ENCODE data around the gene SETD5. TPM values are rescaled to one million over a fixed set of nuclear protein-coding genes. Genes with fewer than 3 reads are reported as not detected.
A peak's percentile ranks its signal among the peaks of the same experiment; 100 is the strongest.

SETD5 gene
- total and polyA plus RNA-seq, 2 of the 4 experiments (the other 2 are of a cell fraction): 42.7 to 62.9 TPM

DNA sequence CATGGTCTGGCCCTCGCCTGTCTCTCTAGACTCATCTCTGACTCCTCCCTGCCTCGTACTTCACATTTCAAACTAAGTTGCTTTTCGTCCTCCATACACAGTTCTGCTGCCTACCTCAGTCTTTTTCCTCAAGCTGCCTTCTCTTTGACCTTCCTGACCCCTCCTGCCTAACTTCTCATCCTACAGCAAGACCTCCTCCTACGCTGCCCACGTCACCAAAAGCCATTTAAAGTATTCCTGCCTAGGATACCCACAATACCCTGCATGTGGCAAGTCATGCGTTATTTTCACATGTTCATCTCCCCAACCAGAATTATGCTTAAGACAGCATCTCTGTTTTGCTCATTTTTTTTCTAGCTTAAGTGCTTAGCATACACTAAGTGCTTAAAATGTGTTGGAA, 99.5 kb downstream of the SETD5 start:
- 78% methylated on average over 4 of the region's 6 CpGs; no CpG with 5 or more reads in 1 of the 2 experiments for WGBS, 2 experiments (ENCODE audit: extremely low coverage in 2 of 2, insufficient read length in 1 of 2)
- TF ChIP-seq, protein P1, sequence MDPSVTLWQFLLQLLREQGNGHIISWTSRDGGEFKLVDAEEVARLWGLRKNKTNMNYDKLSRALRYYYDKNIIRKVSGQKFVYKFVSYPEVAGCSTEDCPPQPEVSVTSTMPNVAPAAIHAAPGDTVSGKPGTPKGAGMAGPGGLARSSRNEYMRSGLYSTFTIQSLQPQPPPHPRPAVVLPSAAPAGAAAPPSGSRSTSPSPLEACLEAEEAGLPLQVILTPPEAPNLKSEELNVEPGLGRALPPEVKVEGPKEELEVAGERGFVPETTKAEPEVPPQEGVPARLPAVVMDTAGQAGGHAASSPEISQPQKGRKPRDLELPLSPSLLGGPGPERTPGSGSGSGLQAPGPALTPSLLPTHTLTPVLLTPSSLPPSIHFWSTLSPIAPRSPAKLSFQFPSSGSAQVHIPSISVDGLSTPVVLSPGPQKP (IDR thresholded peaks at IDR 0.05; ENCODE audit: borderline replicate concordance, low read depth, low read length): no peak

More for the DNA sequence above, 99.5 kb downstream of the SETD5 start:
- H3K9ac ChIP-seq (ENCODE audit: low read depth, low read length): no peak overlapping the region
- H3K4me1 ChIP-seq (ENCODE audit: control insufficient read depth, insufficient read depth, low read length): peaks cover 5% of the 10 kb centered on the region
- H2BK15ac ChIP-seq (ENCODE audit: low read depth, low read length): no peak overlapping the region
- no peak overlapping the region for H2BK20ac ChIP-seq (ENCODE audit: low read depth, low read length)
- no peak overlapping the region for H4K91ac ChIP-seq (ENCODE audit: insufficient read depth, low read depth, low read length)
- no peak overlapping the region for H3K4me3 ChIP-seq (ENCODE audit: insufficient read depth, low read depth, low read length)
- DNase-seq: no peak
- no peak overlapping the region for H2BK5ac ChIP-seq (ENCODE audit: low read depth, low read length, poor library complexity, severe bottlenecking)
- H3K27me3 ChIP-seq (ENCODE audit: control insufficient read depth, insufficient read depth, low read length): peaks cover 3% of the 10 kb centered on the region; the same call in 1 of the 2 replicates
- ChIA-PET POLR2A (ENCODE audit: unreplicated experiment) (no interaction called here), CTCF (interaction anchor here (1.0 kb wide), 1 partner anchor 144 kb away, joined by 4 read pairs; no protein-coding TSS in a partner anchor)
- no peak overlapping the region for H3K23ac ChIP-seq (ENCODE audit: low read depth, low read length)
- no peaks in the 10 kb centered on the region for H3K79me1 ChIP-seq (ENCODE audit: low read depth in 1 of 2, low read length in 2 of 2)
- no peak overlapping the region for H2BK120ac ChIP-seq (ENCODE audit: low read depth, low read length)
- H3K9me3 ChIP-seq (ENCODE audit: control insufficient read depth, insufficient read depth, low read length): no peaks in the 10 kb centered on the region
- no peak overlapping the region for H3K27ac ChIP-seq (ENCODE audit: insufficient read depth, low read length)
- no TSS peak for BruUV-seq (replicated peaks)
- no peak overlapping the region for H3K4ac ChIP-seq (ENCODE audit: low read depth, low read length)
- intact Hi-C loops (cut with micrococcal nuclease) (no loop called here), in situ Hi-C loops (cut with MboI; ENCODE audit: low sequenced_read_pairs) (no loop called here), dilution Hi-C loops (cut with HindIII; ENCODE audit: low sequenced_read_pairs, unreplicated experiment) (no loop called here)
- H4K5ac ChIP-seq (ENCODE audit: low read depth, low read length): no peak overlapping the region
- H3K9me1 ChIP-seq (ENCODE audit: insufficient read depth, low read length): peaks cover 10% of the 10 kb centered on the region; the same call in 1 of the 2 replicates
- no peak overlapping the region for H3K56ac ChIP-seq (ENCODE audit: extremely low read depth, insufficient read depth, low read length)
- H3K18ac ChIP-seq (ENCODE audit: low read depth, low read length): no peak overlapping the region
- H2AK5ac ChIP-seq (ENCODE audit: low read depth, low read length): no peak overlapping the region
- 0 out of 2 replicates have a peak overlapping the region, but pooled peaks have one; percentile 17 for H3K14ac ChIP-seq (replicated peaks; ENCODE audit: low read depth, low read length)
- no peak overlapping the region for H3K4me2 ChIP-seq (ENCODE audit: low read depth, low read length)
- peaks cover 3% of the 10 kb centered on the region; the same call in 1 of the 2 replicates for H3K36me3 ChIP-seq (ENCODE audit: control insufficient read depth, insufficient read depth, low read length)
- H4K8ac ChIP-seq (ENCODE audit: low read depth in 2 of 2, low read length in 2 of 2): no peak overlapping the region
- H4K20me1 ChIP-seq (ENCODE audit: insufficient read depth, low read length): peaks cover 3% of the 10 kb centered on the region; the same call in 1 of the 2 replicates
- no peak overlapping the region for H2AFZ ChIP-seq (replicated peaks; ENCODE audit: low read length, poor library complexity)
- no peak for ATAC-seq (ENCODE audit: low read depth)
- no peak overlapping the region for H2AK9ac ChIP-seq (replicated peaks; ENCODE audit: low read depth, low read length, poor library complexity)

Data from IMR-90 (cell line).